GM21529 (cell line): ENCODE results near the gene NUDT8.
"Not testable (repeated sequence)": the region's sequence is repeated elsewhere in the genome, so short reads cannot be mapped to it uniquely, and the experiment has no call there.

Source experiments
- ATAC-seq: cut with Tn5 transposase; IDR thresholded peaks from one replicate; pipeline ENCODE4 v1.9.1; 2021; ENCODE audit not compliant: unreplicated experiment

The NUDT8 gene

GRCh38 chr11:67662142-67662834 is 32.6 kb upstream of the NUDT8 start:
- no peak for ATAC-seq

GRCh38 chr11:67660752-67661151 is 31.0 kb upstream of the NUDT8 start:
- ATAC-seq = not testable (repeated sequence)

- not testable (repeated sequence) for ATAC-seq
These were observed 30.0 kb upstream of the NUDT8 start for GRCh38 chr11:67659651-67660165.

- no peak for ATAC-seq
These were observed 27.6 kb upstream of the NUDT8 start for GRCh38 chr11:67657300-67657699.

DNA sequence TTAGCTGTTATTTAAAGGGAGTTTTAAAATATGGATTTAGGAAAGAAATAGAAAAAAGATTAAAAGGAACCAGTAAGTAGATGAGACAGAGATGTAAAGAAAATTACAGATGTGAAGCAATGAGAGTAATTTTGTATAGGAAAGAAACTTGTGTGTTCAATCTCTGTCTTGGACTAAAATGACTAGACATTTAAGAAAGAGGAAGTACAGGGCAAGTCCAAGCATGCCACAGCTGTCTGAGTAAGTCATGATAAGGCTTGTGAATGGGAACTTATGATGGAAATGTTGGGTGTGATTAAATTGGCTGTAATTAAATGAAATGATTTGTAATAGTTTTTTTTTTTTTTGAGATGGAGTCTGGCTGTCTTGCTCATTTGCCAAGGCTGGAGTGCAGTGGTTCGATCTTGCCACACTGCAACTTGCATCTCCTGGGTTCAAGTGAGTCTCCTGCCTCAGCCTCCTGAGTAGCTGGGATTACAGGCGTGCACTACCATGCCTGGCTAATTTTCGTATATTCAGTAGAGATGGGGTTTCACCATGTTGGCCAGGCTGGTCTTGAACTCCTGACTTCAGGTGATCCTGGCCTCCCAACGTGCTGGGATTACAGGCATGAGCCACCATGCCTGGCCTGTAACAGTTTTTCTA is 26.7 kb upstream of the NUDT8 start:
- ATAC-seq = no peak

DNA sequence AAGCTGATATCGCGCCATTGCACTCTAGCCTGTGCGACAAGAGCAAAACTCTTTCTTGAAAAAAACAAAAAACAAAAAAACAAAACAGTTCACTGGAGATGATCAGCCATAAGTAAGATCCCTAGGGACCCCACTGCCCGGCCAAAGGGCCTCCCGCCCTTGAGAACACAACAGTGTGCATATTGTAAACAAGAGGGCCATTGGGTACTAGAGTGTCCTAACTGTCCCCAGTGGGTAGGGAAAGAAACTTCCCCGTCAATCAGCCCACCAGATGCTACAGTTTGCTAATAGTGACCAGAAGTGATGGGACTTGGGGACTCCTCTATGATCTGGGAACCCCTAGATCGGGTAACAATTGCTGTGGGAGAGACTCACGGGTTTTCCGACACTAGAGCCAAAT is 24.5 kb upstream of the NUDT8 start:
- no peak for ATAC-seq

DNA sequence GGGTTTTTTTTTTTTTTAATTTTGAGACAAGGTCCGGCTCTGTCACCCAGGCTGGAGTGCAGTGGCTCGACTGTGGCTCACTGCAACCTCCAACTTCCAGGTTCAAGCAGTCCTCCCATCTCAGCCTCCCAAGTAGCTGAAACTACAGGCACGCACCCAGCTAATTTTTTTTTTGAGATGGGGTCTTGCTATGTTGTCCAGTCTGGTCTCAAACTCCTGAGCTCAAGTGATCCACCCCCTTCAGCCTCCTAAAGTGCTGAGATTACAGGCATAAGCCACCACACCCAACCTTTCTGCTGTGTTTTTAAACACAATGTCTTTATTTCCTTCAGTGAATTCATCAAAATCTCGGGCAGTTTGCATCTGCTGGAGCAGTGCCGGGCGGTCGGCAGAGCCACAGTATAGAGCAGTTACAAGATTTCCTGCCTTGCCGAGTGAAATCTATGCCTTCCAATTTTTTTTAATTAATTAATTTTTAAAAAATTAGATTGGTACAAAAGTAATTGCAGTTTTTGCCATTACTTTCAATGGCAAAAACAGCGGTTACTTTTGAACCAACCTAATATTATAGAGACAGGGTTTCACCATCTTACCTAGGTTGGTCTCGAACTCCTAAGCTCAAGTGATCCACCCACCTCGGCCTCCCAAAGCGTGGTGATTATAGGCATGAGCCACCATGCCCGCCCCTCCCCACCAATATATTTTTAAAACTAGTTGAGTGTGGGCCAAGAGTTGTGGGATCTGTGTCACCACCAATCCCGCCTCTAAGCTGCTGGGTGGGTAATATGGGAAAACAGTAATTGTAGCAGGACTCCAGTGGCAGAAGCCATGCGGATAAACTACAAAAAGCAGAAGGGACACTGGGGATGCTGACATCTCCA is 23.5 kb upstream of the NUDT8 start:
- ATAC-seq = no peak

DNA sequence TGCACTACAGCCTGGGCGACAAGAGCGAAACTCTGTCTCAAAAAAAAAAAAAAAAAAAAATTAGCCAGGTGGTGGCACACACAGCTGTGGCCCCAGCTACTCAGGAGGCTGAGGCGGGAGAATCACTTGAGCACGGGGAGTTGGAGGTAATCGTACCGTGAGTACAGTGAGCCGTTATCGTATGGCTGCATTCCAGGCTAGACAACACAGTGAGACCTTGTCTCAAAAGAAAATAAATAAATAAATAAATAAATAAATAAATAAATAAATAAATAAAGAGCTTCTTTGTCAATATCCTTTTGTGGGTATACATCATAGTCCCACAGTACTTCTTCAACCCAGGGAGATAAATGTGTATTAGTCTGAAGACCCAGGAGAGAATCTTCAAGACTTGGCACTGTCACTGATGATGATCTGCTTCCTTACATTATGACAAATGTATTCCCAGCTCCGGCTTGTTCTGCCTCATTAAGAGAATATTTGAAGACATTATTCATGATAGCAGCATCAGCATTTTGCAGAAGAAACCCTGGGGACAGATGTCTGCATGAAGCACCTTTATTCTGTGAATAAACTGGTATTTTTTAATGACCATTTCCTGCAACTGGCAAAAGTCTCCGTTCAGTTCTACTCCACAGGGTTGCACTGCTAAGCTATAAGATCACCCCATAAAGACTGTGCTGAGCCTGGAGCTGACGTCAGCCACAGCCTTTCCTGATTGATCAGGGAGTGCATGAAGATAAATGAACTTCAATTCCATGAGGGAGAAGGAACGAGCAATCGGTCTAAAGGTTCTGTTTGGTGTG is 22.4 kb upstream of the NUDT8 start:
- no peak for ATAC-seq

DNA sequence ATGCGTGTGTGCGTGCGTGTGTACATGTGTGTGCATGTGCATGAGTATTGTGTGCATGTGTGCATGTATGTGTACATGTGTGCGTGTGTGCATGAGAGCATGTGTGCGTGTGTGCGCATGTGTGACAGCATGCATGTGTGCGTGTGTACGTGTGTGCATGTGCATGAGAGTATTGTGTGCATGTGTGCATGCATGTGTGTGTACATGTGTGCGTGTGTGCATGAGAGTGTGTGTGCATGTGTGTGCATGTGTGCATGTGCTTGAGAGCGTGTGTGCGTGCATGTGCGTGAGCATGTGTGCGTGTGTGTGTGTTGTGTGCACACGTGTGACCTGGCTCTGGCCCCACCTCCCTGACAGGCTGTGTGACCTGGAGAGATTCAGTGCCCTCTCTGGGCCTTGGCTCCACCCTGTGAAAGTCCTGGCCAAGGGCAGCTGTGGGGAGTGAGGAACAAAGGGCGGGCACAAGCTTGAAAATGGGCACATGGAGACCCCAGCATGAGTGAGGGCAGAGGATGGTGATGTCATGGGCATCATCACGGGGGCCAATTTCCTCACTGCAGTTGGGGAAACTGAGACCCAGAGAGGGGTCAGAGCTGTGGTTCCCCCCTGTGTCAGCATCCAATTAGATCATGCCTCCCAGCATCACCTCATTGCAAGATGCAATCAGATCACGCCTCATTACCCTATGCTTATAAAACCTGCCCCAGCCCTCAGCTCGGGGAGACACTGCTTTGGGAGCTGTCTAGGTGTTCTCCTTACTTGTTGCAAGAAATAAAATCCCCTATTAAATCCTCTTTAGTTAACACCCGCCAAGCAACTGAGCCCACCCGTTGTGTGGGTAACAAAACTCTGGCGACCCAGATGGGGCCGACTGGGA is 20.1 kb upstream of the NUDT8 start:
- no peak for ATAC-seq

DNA sequence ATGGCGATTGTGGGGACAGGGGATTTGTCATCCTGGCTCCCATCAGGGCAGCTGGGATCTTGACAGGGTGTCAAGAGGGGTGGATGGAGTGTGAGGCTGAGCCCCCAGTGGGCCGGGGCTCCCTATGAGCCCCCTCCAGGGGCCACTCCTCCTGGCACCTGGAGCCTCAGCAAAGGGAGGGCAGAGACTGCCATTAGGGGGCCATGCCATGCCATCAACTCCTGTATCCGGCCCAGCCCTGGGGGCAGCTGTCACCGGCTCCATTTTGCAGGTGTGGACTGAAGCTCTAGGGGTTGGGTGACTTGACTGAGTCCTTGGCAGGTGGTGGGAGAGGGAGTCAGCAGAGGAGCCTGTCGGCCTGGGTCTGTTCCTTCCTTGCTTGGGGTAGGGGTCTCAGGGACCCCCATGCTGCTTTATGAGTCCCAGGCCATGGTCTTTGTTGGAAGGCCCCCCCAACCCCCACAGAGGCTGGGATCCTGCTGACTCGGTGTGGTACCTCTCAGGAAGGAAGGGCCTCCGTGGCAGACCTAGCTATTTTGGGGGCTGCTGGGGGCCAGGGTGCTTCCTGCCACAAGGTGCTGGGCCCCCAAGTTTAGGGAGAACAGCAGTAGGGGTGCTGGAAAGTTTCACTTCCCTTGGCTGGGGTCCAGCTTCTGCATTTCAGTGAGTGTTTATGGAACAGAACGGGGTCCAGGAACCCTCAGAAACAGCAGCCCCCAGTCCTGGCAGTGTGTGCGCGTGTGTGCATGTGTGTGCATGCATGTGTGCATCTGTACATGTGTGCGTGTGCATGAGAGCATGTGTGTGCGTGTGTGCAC is 19.3 kb upstream of the NUDT8 start:
- no peak for ATAC-seq

DNA sequence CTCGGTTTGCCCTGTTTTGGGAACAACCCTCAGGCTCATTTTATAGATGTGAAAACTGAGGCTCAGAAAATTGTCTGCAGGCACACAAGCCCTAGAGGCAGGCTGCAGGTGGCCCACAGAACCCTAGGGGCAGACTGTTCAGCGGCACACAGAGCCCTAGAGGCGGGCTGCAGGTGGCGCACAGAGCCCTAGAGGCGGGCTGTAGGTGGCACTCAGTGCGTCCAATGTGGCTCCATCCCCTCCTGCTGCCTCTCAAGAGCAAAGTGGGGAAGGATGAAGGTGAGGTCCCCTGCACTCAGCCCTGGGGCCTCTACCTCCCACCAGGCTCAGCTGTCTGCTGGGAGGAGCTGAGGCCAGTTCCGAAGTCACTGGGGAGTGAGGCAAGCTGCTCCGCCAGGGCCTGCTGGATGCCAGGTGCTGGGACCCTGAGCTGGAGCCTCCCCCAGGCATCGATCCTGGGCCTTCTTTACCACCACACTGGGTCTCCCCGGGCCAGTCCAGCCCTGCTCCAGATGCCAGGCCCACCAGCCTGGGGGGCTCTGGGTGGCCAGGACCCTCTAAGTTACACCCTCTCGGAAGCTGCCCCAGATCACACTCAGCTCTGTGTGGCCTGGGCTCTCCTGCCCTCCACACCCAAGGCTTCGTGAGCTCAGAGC is 18.5 kb upstream of the NUDT8 start:
- peak; percentile 43 for ATAC-seq

DNA sequence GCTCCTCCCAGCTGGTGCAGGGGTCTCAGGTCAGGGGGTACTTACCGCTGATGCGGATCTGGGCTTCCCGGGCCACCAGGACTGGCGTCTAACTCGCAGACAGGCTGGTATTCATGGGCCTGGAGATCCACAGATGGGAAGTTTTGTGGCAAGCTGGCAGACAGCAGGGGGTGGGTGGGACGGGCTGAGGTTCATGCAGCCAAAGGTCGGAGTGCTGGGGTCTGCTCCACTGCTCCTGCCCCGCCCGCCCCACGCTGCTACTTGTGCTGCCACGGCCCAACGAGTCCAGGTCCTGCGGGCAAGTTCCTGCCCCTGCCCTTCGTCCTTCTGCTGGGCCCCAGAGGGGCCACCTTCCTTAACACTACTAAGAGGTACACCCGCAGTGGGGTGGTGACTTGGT is 17.7 kb upstream of the NUDT8 start:
- no peak for ATAC-seq

DNA sequence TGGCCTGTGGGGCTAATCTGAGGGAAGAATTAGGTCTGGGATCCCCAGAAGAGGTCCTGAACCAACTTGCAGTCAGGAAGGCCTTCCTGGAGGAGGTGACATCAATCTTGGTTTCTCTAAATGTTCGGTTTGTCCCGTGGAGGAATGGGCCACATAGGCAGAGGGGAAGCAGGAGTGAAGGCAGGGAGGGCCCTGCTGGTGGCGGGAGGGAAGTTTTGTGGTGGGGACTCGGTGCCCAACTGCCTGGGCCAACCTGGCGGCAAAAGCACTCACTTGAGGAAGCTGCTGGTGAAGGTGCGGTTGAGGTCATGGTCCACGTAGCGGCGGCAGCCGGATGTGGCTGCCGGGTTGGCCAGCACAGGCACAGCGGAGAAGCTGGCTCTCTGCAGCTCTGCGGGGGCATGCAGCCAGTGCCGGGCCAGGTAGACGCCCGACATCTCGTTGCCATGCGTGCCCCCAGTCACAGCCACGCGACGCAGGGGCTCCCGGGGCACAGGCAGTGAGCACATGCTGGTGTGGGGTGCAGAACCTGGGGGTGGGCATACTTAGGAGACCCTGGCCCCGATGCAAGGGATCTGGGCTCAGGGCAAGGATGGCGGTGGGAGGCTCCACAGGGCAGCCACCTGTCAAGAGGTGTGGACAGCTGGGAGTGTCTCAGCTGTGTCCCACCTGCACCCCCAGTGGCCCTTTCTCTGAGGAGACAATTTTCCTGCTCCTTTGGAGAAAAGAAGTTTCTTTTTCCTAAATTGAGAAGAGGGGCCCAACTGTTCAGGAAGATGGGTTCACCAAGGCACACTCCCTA is 17.0 kb upstream of the NUDT8 start:
- ATAC-seq = peak; percentile 30

DNA sequence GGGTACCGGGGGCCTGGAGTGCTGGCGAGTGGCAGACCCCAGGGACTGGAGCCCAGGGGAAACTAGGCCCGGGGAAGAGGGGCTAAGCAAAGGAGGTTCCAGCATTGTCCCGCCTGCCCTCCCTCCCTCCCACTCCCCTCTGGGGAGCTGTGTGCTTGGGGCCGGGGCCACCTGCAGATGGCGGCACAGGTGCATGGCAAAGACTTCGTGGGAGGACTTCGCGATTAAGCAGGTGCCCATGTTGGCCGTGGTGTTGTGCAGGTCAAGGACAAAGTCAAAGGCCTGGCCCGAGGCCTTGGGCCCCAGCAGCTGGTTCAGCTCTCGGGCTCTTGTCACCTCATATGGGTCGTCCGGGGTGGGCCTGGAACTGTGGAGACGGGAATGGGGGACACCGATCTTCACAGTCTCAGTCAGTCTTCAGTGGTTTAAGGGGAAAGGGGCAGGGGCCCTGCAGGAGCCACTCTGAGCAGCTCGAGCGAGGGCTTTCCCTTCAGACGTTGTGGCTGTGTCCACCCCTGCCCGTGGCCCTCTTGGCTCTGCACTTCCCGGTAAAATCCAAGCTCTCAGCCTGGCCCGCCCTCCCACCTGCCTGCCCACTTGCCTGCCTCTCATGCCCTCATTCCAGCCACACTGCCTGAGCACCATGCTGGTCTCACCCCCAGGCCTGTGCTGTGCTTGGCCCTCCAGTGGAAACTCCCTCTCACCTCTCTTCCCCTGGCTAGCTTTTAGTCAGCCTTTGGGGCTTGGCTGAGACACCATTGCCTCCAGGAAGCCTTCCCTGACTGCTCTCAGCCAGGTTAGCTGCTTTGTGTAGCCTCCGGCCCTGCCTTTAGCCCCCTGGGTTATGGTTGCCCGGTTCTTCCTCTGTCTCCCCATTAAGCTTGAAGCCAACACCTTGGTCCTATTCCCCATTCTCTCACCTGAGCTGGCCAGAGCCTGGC is 16.1 kb upstream of the NUDT8 start:
- ATAC-seq = no peak

GRCh38 chr11:67644472-67645418 is 15.0 kb upstream of the NUDT8 start:
- no peak for ATAC-seq
